ENCODE data around the gene DDX17. TPM values are rescaled to one million over a fixed set of nuclear protein-coding genes. Genes with fewer than 3 reads are reported as not detected.

Gene DDX17
- total and polyA plus RNA-seq, 12 donors, result 184 to 668 (median 430) TPM

- WGBS, 4 donors, result 89 to 98% (median 96%) methylated on average over 3 of the region's 3 CpGs
- Histone ChIP-seq H3K9me3 (replicated peaks in 1 of 3) (no peaks in the 10 kb centered on the region), H3K27me3 (peaks cover 4% of the 10 kb centered on the region), H3K36me3 (replicated peaks in 1 of 2) (no peaks in the 10 kb centered on the region), H3K4me1 (replicated peaks in 1 of 2) (no peaks in the 10 kb centered on the region), H3K27ac (no peak overlapping the region), H3K4me3 (no peak overlapping the region)
- TF ChIP-seq POLR2A (IDR thresholded peaks at IDR 0.05), result no peak
- no peak for TF ChIP-seq CTCF (IDR thresholded peaks at IDR 0.05)
- no peak for DNase-seq
- intact Hi-C loops (cut with DNase I), result no loop called here
These were observed 16.9 kb upstream of the DDX17 start for GRCh38 chr22:38523029-38523428.

- H3K4me3 ChIP-seq, result no peak overlapping the region
- no peak overlapping the region for H3K27ac ChIP-seq
- H3K36me3 ChIP-seq (replicated peaks in 1 of 2), result no peaks in the 10 kb centered on the region
- DNase-seq, result no peak
- 94 to 96% (median 95%) methylated on average over 2 of the region's 2 CpGs for WGBS, 4 donors
- no peaks in the 10 kb centered on the region for H3K4me1 ChIP-seq (replicated peaks in 1 of 2)
- no peaks in the 10 kb centered on the region for H3K27me3 ChIP-seq
- H3K9me3 ChIP-seq (replicated peaks in 1 of 3), result no peaks in the 10 kb centered on the region
- TF ChIP-seq CTCF (IDR thresholded peaks at IDR 0.05) (no peak), POLR2A (IDR thresholded peaks at IDR 0.05) (no peak)
- intact Hi-C loops (cut with DNase I), result loop anchor here in 1 of 2 donors (10.0 kb wide), 1 partner anchor 135 kb away; the partner anchor contains the start of genes CBY1 and FAM227A
These were observed 13.5 kb upstream of the DDX17 start for GRCh38 chr22:38519453-38520250.

- no peaks in the 10 kb centered on the region for H3K36me3 ChIP-seq (replicated peaks in 1 of 2)
- WGBS, 4 donors, result 90 to 94% (median 93%) methylated on average over 4 of the region's 4 CpGs
- no peak for TF ChIP-seq POLR2A (IDR thresholded peaks at IDR 0.05)
- no peak for TF ChIP-seq CTCF (IDR thresholded peaks at IDR 0.05)
- no peak overlapping the region for H3K4me3 ChIP-seq
- no peak overlapping the region for H3K27ac ChIP-seq
- H3K27me3 ChIP-seq, result no peaks in the 10 kb centered on the region
- no peak for DNase-seq
- no peaks in the 10 kb centered on the region for H3K4me1 ChIP-seq (replicated peaks in 1 of 2)
- H3K9me3 ChIP-seq (replicated peaks in 1 of 3), result no peaks in the 10 kb centered on the region
- intact Hi-C loops (cut with DNase I), result loop anchor here in 1 of 2 donors (10.0 kb wide), 1 partner anchor 136 kb away; the partner anchor contains the start of genes CBY1 and FAM227A
These were observed 12.5 kb upstream of the DDX17 start for GRCh38 chr22:38518620-38519019.

- no peak for DNase-seq
- intact Hi-C loops (cut with DNase I), result loop anchor here in 1 of 2 donors (10.0 kb wide), 1 partner anchor 142 kb away; the partner anchor contains the start of genes CBY1 and FAM227A
- peak in 1 of 6 experiments; percentile 8 for TF ChIP-seq CTCF (IDR thresholded peaks at IDR 0.05)
- no peak for TF ChIP-seq POLR2A (IDR thresholded peaks at IDR 0.05)
These were observed 7.0 kb upstream of the DDX17 start for GRCh38 chr22:38513063-38513462.

More at GRCh38 chr22:38513063-38513462, 7.0 kb upstream of the DDX17 start:
- Histone ChIP-seq H3K27ac (no peak overlapping the region), H3K4me3 (no peak overlapping the region), H3K4me1 (replicated peaks in 1 of 2) (no peaks in the 10 kb centered on the region), H3K27me3 (no peaks in the 10 kb centered on the region), H3K36me3 (replicated peaks in 1 of 2) (no peaks in the 10 kb centered on the region), H3K9me3 (replicated peaks in 1 of 3) (no peaks in the 10 kb centered on the region)
- WGBS, 4 donors, result 76 to 100% (median 85%) methylated on average over 1 of the region's 1 CpG

Measured in adrenal gland (tissue), 12 donors.